Stimulated activated CD4-positive, alpha-beta T cell treated with anti-CD3 and anti-CD28 coated beads, Interleukin-2, amount 100 ng/mL, for 24 hours (primary cell): ENCODE data around the gene TBX1.
A peak's percentile ranks its signal among the peaks of the same experiment; 100 is the strongest.
"Not testable (repeated sequence)": the region's sequence is repeated elsewhere in the genome, so short reads cannot be mapped to it uniquely, and the experiment has no call there.

Source experiments
- DNase-seq, 2 donors: peaks; one replicate each; pipeline ENCODE4 v3.0.0-alpha.2; 2020

TBX1 gene

GRCh38 chr22:19723232-19723982 is 37.2 kb upstream of the TBX1 start, which contains the start of gene GP1BB:
TSS of gene GP1BB (plus strand) at chr22:19723539. CDS start at chr22:19723570, 31 bp downstream.
- DNase-seq = peak in 1 of 2 donors; percentile 51

- peak in 1 of 2 donors; percentile 63 for DNase-seq
Observed at GRCh38 chr22:19723983-19724827, 36.4 kb upstream of the TBX1 start.

- DNase-seq = no peak
Observed at GRCh38 chr22:19724927-19725661, 35.5 kb upstream of the TBX1 start.

GRCh38 chr22:19726064-19726788 is 34.4 kb upstream of the TBX1 start:
- DNase-seq = not testable (repeated sequence)

- no peak for DNase-seq
Observed at GRCh38 chr22:19727310-19728150, 33.0 kb upstream of the TBX1 start.

GRCh38 chr22:19728271-19728670 is 32.3 kb upstream of the TBX1 start:
- no peak for DNase-seq

- no peak for DNase-seq
Observed at GRCh38 chr22:19728836-19729235, 31.7 kb upstream of the TBX1 start.

- no peak for DNase-seq
Observed at GRCh38 chr22:19729507-19729906, 31.1 kb upstream of the TBX1 start.

GRCh38 chr22:19730198-19730597 is 30.4 kb upstream of the TBX1 start:
- DNase-seq = no peak

- DNase-seq = peak; percentile 90 to 91
Observed at GRCh38 chr22:19730655-19731360, 29.8 kb upstream of the TBX1 start.

GRCh38 chr22:19731361-19732135 is 29.0 kb upstream of the TBX1 start:
- DNase-seq = no peak

GRCh38 chr22:19732403-19733113 is 28.0 kb upstream of the TBX1 start:
- DNase-seq = no peak

- no peak for DNase-seq
Observed at GRCh38 chr22:19733755-19734154, 26.8 kb upstream of the TBX1 start.

- DNase-seq = no peak
Observed at GRCh38 chr22:19734163-19734562, 26.4 kb upstream of the TBX1 start.

GRCh38 chr22:19734837-19735382 is 25.7 kb upstream of the TBX1 start:
- DNase-seq = no peak

- no peak for DNase-seq
Observed at GRCh38 chr22:19735665-19736510, 24.7 kb upstream of the TBX1 start.

- DNase-seq = no peak
Observed at GRCh38 chr22:19737846-19738663, 22.5 kb upstream of the TBX1 start.
